HPDE6-E6E7 (cell line): ENCODE measurements around the gene ST3GAL4.
"Not testable (repeated sequence)": the region's sequence is repeated elsewhere in the genome, so short reads cannot be mapped to it uniquely, and the experiment has no call there.

Experiments
- DNase-seq: peaks from one replicate; pipeline ENCODE4 v3.0.0; 2011; ENCODE audit warnings: missing footprints; ENCODE audit errors: extremely low spot score

The ST3GAL4 gene

GRCh38 chr11:126346586-126346940 lies 8.9 kb upstream of the ST3GAL4 start:
- no peak for DNase-seq

GRCh38 chr11:126346946-126347345 lies 8.5 kb upstream of the ST3GAL4 start:
- not testable (repeated sequence) for DNase-seq

- DNase-seq, result no peak
Observed at GRCh38 chr11:126347751-126348668, 7.5 kb upstream of the ST3GAL4 start.

- no peak for DNase-seq
Observed at GRCh38 chr11:126348806-126349582, 6.5 kb upstream of the ST3GAL4 start.

- DNase-seq, result no peak
Observed at GRCh38 chr11:126350836-126351235, 4.7 kb upstream of the ST3GAL4 start.

GRCh38 chr11:126352163-126352562 lies 3.3 kb upstream of the ST3GAL4 start:
- DNase-seq, result no peak

GRCh38 chr11:126352934-126353801 lies 2.3 kb upstream of the ST3GAL4 start:
- peak; percentile 66 for DNase-seq

- DNase-seq, result no peak
Observed at GRCh38 chr11:126354631-126355323, 709 bp upstream of the ST3GAL4 start.

- no peak for DNase-seq
Observed at GRCh38 chr11:126355926-126356897, 726 bp downstream of the ST3GAL4 start.

GRCh38 chr11:126357055-126357962 lies 1.8 kb downstream of the ST3GAL4 start:
- DNase-seq, result no peak

GRCh38 chr11:126357969-126358762 lies 2.7 kb downstream of the ST3GAL4 start:
- DNase-seq, result no peak

GRCh38 chr11:126358763-126359160 lies 3.3 kb downstream of the ST3GAL4 start:
- no peak for DNase-seq

- DNase-seq, result no peak
Observed at GRCh38 chr11:126359431-126360048, 4.1 kb downstream of the ST3GAL4 start.

GRCh38 chr11:126360049-126360446 lies 4.6 kb downstream of the ST3GAL4 start:
- DNase-seq, result no peak

GRCh38 chr11:126361400-126361799 lies 5.9 kb downstream of the ST3GAL4 start:
- no peak for DNase-seq

- no peak for DNase-seq
Observed at GRCh38 chr11:126362879-126363655, 7.6 kb downstream of the ST3GAL4 start.

- DNase-seq, result no peak
Observed at GRCh38 chr11:126363706-126364248, 8.3 kb downstream of the ST3GAL4 start.
